Esophagus muscularis mucosa (tissue), 4 donors: ENCODE measurements around the gene KIF3A. TPM values are rescaled to one million over a fixed set of nuclear protein-coding genes. Genes with fewer than 3 reads are reported as not detected.

Experiments
- DNase-seq: peaks from one replicate; pipeline ENCODE4 v3.0.0-alpha.2; 2017; ENCODE audit errors: extremely low spot score
- H3K27ac ChIP-seq, 4 donors: fragments of 200-600 bp; sonication (generic); replicated peaks in 1 of 4; 1 replicate in 3 of 4; 2 replicates in 1 of 4; pipeline ENCODE4 v1.5.1; 2016 to 2019; ENCODE audit warnings: mild to moderate bottlenecking in 1 of 4
- H3K27me3 ChIP-seq, 4 donors: fragments of 200-600 bp; sonication (generic); one replicate each; pipeline versions ENCODE4 v1.5.1 to v1.6.0; 2016 to 2019
- H3K36me3 ChIP-seq, 4 donors: fragments of 200-600 bp; sonication (generic); one replicate each; pipeline ENCODE4 v1.5.1; 2016 to 2019
- H3K4me1 ChIP-seq, 4 donors: fragments of 200-600 bp; sonication (generic); one replicate each; pipeline ENCODE4 v1.5.1; 2016 to 2019
- H3K4me3 ChIP-seq, 4 donors: fragments of 200-600 bp; sonication (generic); 1 replicate in 2 of 4; 2 replicates in 2 of 4; pipeline ENCODE4 v1.5.1; 2016 to 2019; ENCODE audit warnings: mild to moderate bottlenecking in 4 of 4, moderate library complexity in 1 of 4
- H3K9me3 ChIP-seq, 4 donors: fragments of 200-600 bp; sonication (generic); 1 replicate in 3 of 4; 2 replicates in 1 of 4; pipeline ENCODE4 v1.5.1; 2016 to 2019
- CTCF ChIP-seq, 3 experiments: fragments of 200-600 bp in 2 of 3; fragments of 450-650 bp in 1 of 3; sonication (generic) in 2 of 3; IDR thresholded peaks; one replicate each; pipeline ENCODE4 v1.5.1; 2017 to 2019; ENCODE audit warnings: antibody characterized with exemption in 3 of 3, mild to moderate bottlenecking in 2 of 3, moderate library complexity in 1 of 3
- EP300 ChIP-seq: sonication (generic); formaldehyde crosslinking; IDR thresholded peaks from one replicate; pipeline ENCODE4 v1.6.1; 2017; ENCODE audit warnings: antibody characterized with exemption
- POLR2A ChIP-seq: fragments of 450-650 bp; IDR thresholded peaks from one replicate; pipeline ENCODE4 v1.6.1; 2017; ENCODE audit warnings: antibody characterized with exemption, moderate library complexity, mild to moderate bottlenecking, low read depth
- POLR2AphosphoS5 ChIP-seq, 2 donors: sonication (generic); formaldehyde crosslinking; IDR thresholded peaks; one replicate each; pipeline ENCODE4 v1.6.1; 2017; ENCODE audit warnings: antibody characterized with exemption in 2 of 2
- WGBS: methylation state at CpG from one replicate; pipeline ENCODE4 v1.1.5; 2018; 5-methylcytosine and 5-hydroxymethylcytosine counted together
- intact Hi-C: fragments of 100-400 bp; cut with DNase I; formaldehyde crosslinking; loops from one replicate; pipeline ENCODE4 v1.15.1; 2023
- total RNA-seq, 4 donors: library from RNA; depleted of rRNA; stranded (reverse); fragments of >200 nt; gene quantifications; one replicate each; pipeline versions ENCODE4 v1.1.0 to v1.2.1, GENCODE V29; 2016

The KIF3A gene
- total RNA-seq, 4 donors from 2014 or later: 5.5 to 9.6 (median 8.3) TPM

- peak; percentile 72 for DNase-seq
- TF ChIP-seq POLR2A (no peak), CTCF (IDR thresholded peaks at IDR 0.05) (no peak), EP300 (no peak), POLR2AphosphoS5 (IDR thresholded peaks at IDR 0.05) (no peak)
- Histone ChIP-seq H3K4me3 (no peak overlapping the region), H3K36me3 (no peaks in the 10 kb centered on the region), H3K9me3 (no peaks in the 10 kb centered on the region), H3K4me1 (peaks cover 0 to 24% (median 17%) of the 10 kb centered on the region in 4 donors), H3K27me3 (no peaks in the 10 kb centered on the region), H3K27ac (no peak overlapping the region)
- 95% methylated on average over 9 of the region's 11 CpGs for WGBS
- intact Hi-C loops: no loop called here
Observed at GRCh38 chr5:132675936-132676689, 61.2 kb downstream of the KIF3A start.

- H3K4me3 ChIP-seq: no peak overlapping the region
- intact Hi-C loops: no loop called here
Observed at GRCh38 chr5:132674671-132675506, 62.5 kb downstream of the KIF3A start.

GRCh38 chr5:132673939-132674630, 63.3 kb downstream of the KIF3A start, which contains the start of gene IL4:
IL4 (plus strand) TSS chr5:132673989; CDS start chr5:132674051, 62 bp downstream.
- Histone ChIP-seq H3K36me3 (no peaks in the 10 kb centered on the region), H3K27ac (peak within 1 kb of the TSS; percentile 49 to 70 (median 60)), H3K4me1 (peaks cover 0 to 24% (median 17%) of the 10 kb centered on the region in 4 donors), H3K4me3 (no peak within 1 kb of the TSS), H3K9me3 (no peaks in the 10 kb centered on the region), H3K27me3 (no peaks in the 10 kb centered on the region)
- DNase-seq: peak; percentile 80
- no peak for TF ChIP-seq POLR2A
- no peak for TF ChIP-seq EP300
- TF ChIP-seq CTCF (IDR thresholded peaks at IDR 0.05): no peak
- TF ChIP-seq POLR2AphosphoS5 (IDR thresholded peaks at IDR 0.05): no peak
- 80% methylated on average over 14 of the region's 14 CpGs for whole genome bisulfite sequencing
- intact Hi-C loops: no loop called here

More at GRCh38 chr5:132674671-132675506, 62.5 kb downstream of the KIF3A start:
- peak overlapping the region; percentile 49 to 70 (median 60) for H3K27ac ChIP-seq
- 54% methylated on average over 5 of the region's 13 CpGs for WGBS
- peak; percentile 87 for DNase-seq
- peaks cover 0 to 24% (median 17%) of the 10 kb centered on the region in 4 donors for H3K4me1 ChIP-seq
- no peaks in the 10 kb centered on the region for H3K27me3 ChIP-seq
- TF ChIP-seq CTCF (IDR thresholded peaks at IDR 0.05) (no peak), POLR2A (no peak), EP300 (no peak), POLR2AphosphoS5 (IDR thresholded peaks at IDR 0.05) (no peak)
- no peaks in the 10 kb centered on the region for H3K9me3 ChIP-seq
- H3K36me3 ChIP-seq: no peaks in the 10 kb centered on the region

- DNase-seq: no peak
- Histone ChIP-seq H3K27me3 (no peaks in the 10 kb centered on the region), H3K9me3 (no peaks in the 10 kb centered on the region), H3K4me1 (peaks cover 0 to 24% (median 17%) of the 10 kb centered on the region in 4 donors), H3K36me3 (no peaks in the 10 kb centered on the region), H3K27ac (no peak overlapping the region), H3K4me3 (no peak overlapping the region)
- TF ChIP-seq POLR2A (no peak), POLR2AphosphoS5 (IDR thresholded peaks at IDR 0.05) (no peak), EP300 (no peak)
- intact Hi-C loops: no loop called here
- 90% methylated on average over 1 of the region's 1 CpG for WGBS
Observed at GRCh38 chr5:132673488-132673887, 63.9 kb downstream of the KIF3A start.
